ENCODE measurements around the gene PROX1. TPM values are rescaled to one million over a fixed set of nuclear protein-coding genes. Genes with fewer than 3 reads are reported as not detected.

The PROX1 gene
- total RNA-seq, 2 experiments from 2014 or later, result 0.03 TPM; not detected in 1

GRCh38 chr1:214072426-214073157 lies 84.8 kb downstream of the PROX1 start:
- no peaks in the 10 kb centered on the region for H3K36me3 ChIP-seq (ENCODE audit: insufficient read depth, low read length)
- no peak for TF ChIP-seq CTCF (IDR thresholded peaks at IDR 0.05)
- H3K27ac ChIP-seq (ENCODE audit: low read depth in 1 of 2, low read length in 2 of 2), result no peak overlapping the region
- no peaks in the 10 kb centered on the region for H3K9me3 ChIP-seq (ENCODE audit: control insufficient read depth in 1 of 2, insufficient read depth in 1 of 2, low read length in 2 of 2)
- ChIA-PET CTCF (no interaction called here), POLR2A (no interaction called here)
- H3K4me1 Mint-ChIP-seq (ENCODE audit: low read depth), result no peaks in the 10 kb centered on the region
- H3K4me3 ChIP-seq (ENCODE audit: low read length), result no peak overlapping the region
- peaks cover 0 to 4% of the 10 kb centered on the region in 2 experiments for H3K27me3 ChIP-seq (ENCODE audit: control insufficient read depth in 1 of 2, insufficient read depth in 2 of 2, low read length in 2 of 2)
- no peaks in the 10 kb centered on the region for H3K9me3 Mint-ChIP-seq
- ATAC-seq (ENCODE audit: poor library complexity) (no peak), DNase-seq (no peak)
- H3K27me3 Mint-ChIP-seq, result peaks cover 18% of the 10 kb centered on the region
- no peak overlapping the region for H3K27ac Mint-ChIP-seq
- intact Hi-C loops (cut with DNase I, micrococcal nuclease), result no loop called here
- no peaks in the 10 kb centered on the region for H3K36me3 Mint-ChIP-seq (ENCODE audit: low read depth)
- H3K4me1 ChIP-seq (ENCODE audit: insufficient read depth, low read length), result no peaks in the 10 kb centered on the region
- H3K4me3 Mint-ChIP-seq, result no peak overlapping the region

- TF ChIP-seq CTCF (IDR thresholded peaks at IDR 0.05), result no peak
- intact Hi-C loops (cut with DNase I, micrococcal nuclease), result no loop called here
- H3K4me1 ChIP-seq (ENCODE audit: insufficient read depth, low read length), result no peaks in the 10 kb centered on the region
- H3K27ac ChIP-seq (ENCODE audit: low read depth in 1 of 2, low read length in 2 of 2), result no peak overlapping the region
- no peaks in the 10 kb centered on the region for H3K36me3 ChIP-seq (ENCODE audit: insufficient read depth, low read length)
- H3K27ac Mint-ChIP-seq, result no peak overlapping the region
- no peaks in the 10 kb centered on the region for H3K9me3 Mint-ChIP-seq
- DNase-seq (no peak), ATAC-seq (ENCODE audit: poor library complexity) (no peak)
- no peaks in the 10 kb centered on the region for H3K4me1 Mint-ChIP-seq (ENCODE audit: low read depth)
- ChIA-PET POLR2A (no interaction called here), CTCF (no interaction called here)
- peaks cover 14% of the 10 kb centered on the region for H3K27me3 Mint-ChIP-seq
- no peaks in the 10 kb centered on the region for H3K9me3 ChIP-seq (ENCODE audit: control insufficient read depth in 1 of 2, insufficient read depth in 1 of 2, low read length in 2 of 2)
- H3K36me3 Mint-ChIP-seq (ENCODE audit: low read depth), result no peaks in the 10 kb centered on the region
- no peak overlapping the region for H3K4me3 ChIP-seq (ENCODE audit: low read length)
- no peaks in the 10 kb centered on the region for H3K27me3 ChIP-seq (ENCODE audit: control insufficient read depth in 1 of 2, insufficient read depth in 2 of 2, low read length in 2 of 2)
- H3K4me3 Mint-ChIP-seq, result no peak overlapping the region
Observed at GRCh38 chr1:214074477-214074876, 86.7 kb downstream of the PROX1 start.

GRCh38 chr1:214075305-214075998 lies 87.7 kb downstream of the PROX1 start:
- Histone ChIP-seq H3K9me3 (ENCODE audit: control insufficient read depth in 1 of 2, insufficient read depth in 1 of 2, low read length in 2 of 2) (no peaks in the 10 kb centered on the region), H3K4me3 (ENCODE audit: low read length) (no peak overlapping the region), H3K36me3 (ENCODE audit: insufficient read depth, low read length) (no peaks in the 10 kb centered on the region), H3K27ac (ENCODE audit: low read depth in 1 of 2, low read length in 2 of 2) (no peak overlapping the region), H3K4me1 (ENCODE audit: insufficient read depth, low read length) (no peaks in the 10 kb centered on the region), H3K27me3 (ENCODE audit: control insufficient read depth in 1 of 2, insufficient read depth in 2 of 2, low read length in 2 of 2) (no peaks in the 10 kb centered on the region)
- no peak for TF ChIP-seq CTCF (IDR thresholded peaks at IDR 0.05)
- H3K4me3 Mint-ChIP-seq, result no peak overlapping the region
- H3K27ac Mint-ChIP-seq, result no peak overlapping the region
- ATAC-seq (ENCODE audit: poor library complexity) (no peak), DNase-seq (no peak)
- POLR2A ChIA-PET, result no interaction called here
- no peaks in the 10 kb centered on the region for H3K36me3 Mint-ChIP-seq (ENCODE audit: low read depth)
- intact Hi-C loops (cut with DNase I, micrococcal nuclease), result no loop called here
- H3K4me1 Mint-ChIP-seq (ENCODE audit: low read depth), result no peaks in the 10 kb centered on the region
- peaks cover 14% of the 10 kb centered on the region for H3K27me3 Mint-ChIP-seq
- no peaks in the 10 kb centered on the region for H3K9me3 Mint-ChIP-seq
- CTCF ChIA-PET, result no interaction called here
